ENCODE measurements around the gene BCL2L14.
A peak's percentile ranks its signal among the peaks of the same experiment; 100 is the strongest.

Gene BCL2L14

GRCh38 chr12:12056951-12057350, 13.8 kb upstream of the BCL2L14 start:
- no peak for DNase-seq

GRCh38 chr12:12064596-12064995, 6.1 kb upstream of the BCL2L14 start:
- no peak for DNase-seq

- no peak for DNase-seq
Observed at GRCh38 chr12:12068751-12069150, 2.0 kb upstream of the BCL2L14 start.

GRCh38 chr12:12069821-12070548, 754 bp upstream of the BCL2L14 start:
- DNase-seq, result no peak

GRCh38 chr12:12072064-12072760, 1.5 kb downstream of the BCL2L14 start:
- no peak for DNase-seq

GRCh38 chr12:12079291-12079690, 8.6 kb downstream of the BCL2L14 start:
- peak; percentile 81 for DNase-seq

GRCh38 chr12:12081836-12082497, 11.2 kb downstream of the BCL2L14 start:
- DNase-seq, result peak; percentile 58

GRCh38 chr12:12083688-12084087, 12.9 kb downstream of the BCL2L14 start:
- no peak for DNase-seq

- DNase-seq, result no peak
Observed at GRCh38 chr12:12086362-12086761, 15.6 kb downstream of the BCL2L14 start.

GRCh38 chr12:12086973-12087692, 16.4 kb downstream of the BCL2L14 start:
- no peak for DNase-seq

GRCh38 chr12:12087693-12088034, 16.9 kb downstream of the BCL2L14 start:
- no peak for DNase-seq

- no peak for DNase-seq
Observed at GRCh38 chr12:12088147-12088546, 17.4 kb downstream of the BCL2L14 start.

GRCh38 chr12:12088761-12089160, 18.0 kb downstream of the BCL2L14 start:
- peak; percentile 43 for DNase-seq

GRCh38 chr12:12091071-12091470, 20.3 kb downstream of the BCL2L14 start:
- DNase-seq, result no peak

- DNase-seq, result peak; percentile 31
Observed at GRCh38 chr12:12091977-12092663, 21.4 kb downstream of the BCL2L14 start.

GRCh38 chr12:12094481-12094880, 23.7 kb downstream of the BCL2L14 start:
- DNase-seq, result no peak

GRCh38 chr12:12095021-12095420, 24.3 kb downstream of the BCL2L14 start:
- peak; percentile 71 for DNase-seq

- DNase-seq, result peak; percentile 28
Observed at GRCh38 chr12:12097891-12098690, 27.4 kb downstream of the BCL2L14 start.

GRCh38 chr12:12098691-12099015, 27.9 kb downstream of the BCL2L14 start:
- DNase-seq, result peak; percentile 59

GRCh38 chr12:12099102-12099501, 28.4 kb downstream of the BCL2L14 start:
- no peak for DNase-seq

- DNase-seq, result no peak
Observed at GRCh38 chr12:12107678-12108077, 36.9 kb downstream of the BCL2L14 start.

Measured in fibroblast of skin of back (primary cell).